NCI-H82 treated with DMSO at 0.1 percent for 48 hours (cell line): ENCODE data around the gene DLG4.
"Not testable (repeated sequence)": the region's sequence is repeated elsewhere in the genome, so short reads cannot be mapped to it uniquely, and the experiment has no call there.

Experiments used
- DNase-seq: peaks from one replicate; lab custom pipeline; 2025; ENCODE audit not compliant: unreplicated experiment; lab: John Stamatoyannopoulos, UW

Gene DLG4

DNA sequence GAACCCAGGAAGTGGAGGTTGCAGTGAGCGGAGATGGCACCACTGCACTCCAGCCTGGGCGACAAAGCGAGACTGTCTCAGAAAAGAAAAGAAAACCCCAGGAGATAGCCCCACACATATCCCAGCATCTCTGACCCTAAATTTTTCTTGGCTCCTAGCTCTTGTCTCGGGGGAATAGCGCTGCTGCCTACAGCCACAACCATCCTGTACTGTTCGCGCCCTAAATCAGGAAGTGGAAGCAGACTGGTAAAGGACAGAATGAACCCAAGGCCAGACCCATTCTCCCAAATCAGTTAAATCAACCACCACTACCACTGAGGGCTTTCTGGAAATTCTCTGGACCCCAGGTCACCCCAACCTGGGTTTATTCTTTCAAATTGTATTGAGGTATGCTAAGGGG, 30.2 kb upstream of the DLG4 start:
- no peak for DNase-seq

DNA sequence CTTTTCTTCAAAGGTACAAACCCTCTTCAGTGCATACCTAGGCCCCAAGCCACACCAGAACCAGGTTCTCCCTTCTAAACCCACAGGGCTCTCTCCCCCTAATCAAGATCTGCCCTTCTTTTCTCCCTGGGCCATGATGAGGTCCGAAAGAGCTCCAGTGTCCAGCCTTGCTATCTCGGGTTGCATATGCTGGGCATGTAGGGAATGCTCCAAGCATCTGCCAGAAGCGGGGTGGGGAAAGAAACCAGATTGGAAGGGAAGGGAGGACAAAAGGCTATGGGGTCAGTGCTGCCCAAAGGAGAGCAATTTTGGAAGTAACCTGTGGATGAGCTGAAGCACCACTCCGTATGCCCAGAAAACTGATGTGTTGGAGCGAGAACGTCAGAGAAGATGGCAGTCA, 29.6 kb upstream of the DLG4 start:
- DNase-seq: no peak

DNA sequence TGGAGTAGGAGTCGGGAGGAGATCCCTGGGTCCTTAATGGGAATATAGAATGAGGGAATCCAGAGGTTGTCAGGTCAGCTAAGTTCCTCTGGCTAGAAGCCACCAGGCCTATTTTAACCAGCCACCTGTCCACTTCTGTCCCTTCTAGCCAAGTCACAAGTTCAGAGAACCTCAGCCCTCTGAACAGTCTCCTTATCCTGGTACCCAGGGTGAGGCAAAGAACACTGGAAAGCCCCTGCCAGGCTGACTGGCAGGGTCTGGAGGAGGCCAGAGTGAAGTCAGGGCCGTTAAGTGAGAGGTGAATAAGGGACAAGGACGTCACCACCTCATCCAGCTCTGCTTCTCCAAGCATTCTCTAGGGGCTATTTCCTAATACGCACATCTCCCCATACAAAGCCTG, 29.2 kb upstream of the DLG4 start:
- DNase-seq: no peak

DNA sequence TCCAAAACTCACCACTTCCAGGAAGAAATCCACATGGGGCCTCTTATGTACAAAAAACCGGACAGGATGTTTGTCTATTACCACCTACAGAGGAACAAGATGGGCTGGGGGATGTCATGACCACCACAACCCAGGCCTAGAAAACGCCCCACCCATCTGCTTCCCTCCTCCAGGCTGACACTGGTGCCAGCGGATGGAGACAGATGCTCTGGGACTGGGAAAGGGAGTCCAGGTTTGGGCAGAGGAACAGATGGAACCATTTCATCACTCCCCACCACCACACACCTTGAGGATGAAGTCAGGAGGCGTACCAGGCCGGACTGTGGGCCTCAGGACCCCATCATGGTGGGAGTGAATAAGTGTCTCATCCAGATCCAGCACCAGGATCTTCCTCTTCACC, 27.1 kb upstream of the DLG4 start:
- no peak for DNase-seq

DNA sequence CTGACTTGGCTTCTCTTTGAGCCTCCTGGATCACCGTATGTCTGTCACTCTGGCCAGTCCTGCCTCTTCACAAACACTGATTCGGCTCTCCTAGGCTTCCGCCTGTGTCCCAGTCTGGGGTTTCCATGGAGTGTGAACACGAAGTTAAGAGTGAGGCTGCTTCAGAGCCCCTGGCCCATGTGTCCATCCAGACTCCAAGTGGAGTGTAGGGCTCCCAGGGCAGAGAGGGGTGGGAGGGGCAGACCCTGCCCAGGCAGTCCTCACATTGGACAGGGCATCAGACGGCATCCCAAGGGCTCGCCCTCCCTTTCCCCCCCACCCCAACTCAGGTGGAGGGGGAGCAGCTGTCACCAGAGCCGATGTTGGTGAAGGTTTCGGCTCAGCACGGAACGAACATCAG, 24.2 kb upstream of the DLG4 start:
- not testable (repeated sequence) for DNase-seq

DNA sequence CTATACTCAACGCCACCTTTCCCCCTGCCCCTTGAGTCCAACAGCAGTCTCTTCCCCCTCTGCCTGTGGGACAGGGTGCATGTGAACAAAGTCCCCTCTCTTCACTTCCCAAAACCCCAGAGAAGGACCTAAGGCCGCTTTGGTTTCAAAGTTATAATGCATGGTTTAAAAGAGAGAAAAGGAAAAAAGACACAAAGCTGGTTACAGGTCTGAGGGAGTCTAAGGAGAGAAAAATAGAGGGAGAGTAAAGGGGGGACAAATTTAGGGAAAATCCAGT, 23.8 kb upstream of the DLG4 start:
- no peak for DNase-seq

DNA sequence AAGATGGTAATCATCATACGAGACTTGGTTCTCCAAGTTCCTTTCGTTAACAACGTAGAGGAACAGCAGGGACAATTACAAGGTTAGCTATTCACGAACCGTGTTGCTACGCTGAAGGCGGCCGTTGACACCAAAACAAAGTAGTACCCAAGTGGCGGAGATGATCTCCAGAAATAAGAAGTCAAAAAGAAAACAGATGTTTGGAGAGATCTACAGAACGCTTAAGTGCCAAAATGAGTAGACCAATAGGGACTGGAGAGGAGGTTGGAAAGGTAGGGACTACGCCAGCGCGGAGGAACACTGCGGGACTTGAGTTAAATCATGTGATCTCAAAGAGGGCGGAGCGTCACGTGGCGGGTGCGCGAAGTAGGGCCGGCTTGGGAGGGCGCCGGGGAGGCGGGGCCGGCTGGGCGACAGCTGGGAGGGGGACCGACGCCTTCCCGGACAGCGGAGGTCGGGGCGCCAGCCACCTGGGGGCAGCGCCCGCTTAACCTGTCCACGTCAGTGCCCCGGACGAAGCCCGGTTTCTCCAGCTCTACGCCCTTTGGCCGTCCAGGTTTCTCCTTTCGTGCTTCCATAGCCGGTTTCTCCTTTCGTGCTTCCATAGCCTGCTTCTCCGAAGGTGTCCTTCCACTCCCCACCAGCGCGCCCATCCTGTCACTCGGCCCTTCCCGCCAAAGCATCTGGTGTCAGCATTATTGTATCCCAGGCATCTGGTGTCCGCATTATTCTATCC, 23.2 kb upstream of the DLG4 start:
- peak; percentile 95 for DNase-seq

DNA sequence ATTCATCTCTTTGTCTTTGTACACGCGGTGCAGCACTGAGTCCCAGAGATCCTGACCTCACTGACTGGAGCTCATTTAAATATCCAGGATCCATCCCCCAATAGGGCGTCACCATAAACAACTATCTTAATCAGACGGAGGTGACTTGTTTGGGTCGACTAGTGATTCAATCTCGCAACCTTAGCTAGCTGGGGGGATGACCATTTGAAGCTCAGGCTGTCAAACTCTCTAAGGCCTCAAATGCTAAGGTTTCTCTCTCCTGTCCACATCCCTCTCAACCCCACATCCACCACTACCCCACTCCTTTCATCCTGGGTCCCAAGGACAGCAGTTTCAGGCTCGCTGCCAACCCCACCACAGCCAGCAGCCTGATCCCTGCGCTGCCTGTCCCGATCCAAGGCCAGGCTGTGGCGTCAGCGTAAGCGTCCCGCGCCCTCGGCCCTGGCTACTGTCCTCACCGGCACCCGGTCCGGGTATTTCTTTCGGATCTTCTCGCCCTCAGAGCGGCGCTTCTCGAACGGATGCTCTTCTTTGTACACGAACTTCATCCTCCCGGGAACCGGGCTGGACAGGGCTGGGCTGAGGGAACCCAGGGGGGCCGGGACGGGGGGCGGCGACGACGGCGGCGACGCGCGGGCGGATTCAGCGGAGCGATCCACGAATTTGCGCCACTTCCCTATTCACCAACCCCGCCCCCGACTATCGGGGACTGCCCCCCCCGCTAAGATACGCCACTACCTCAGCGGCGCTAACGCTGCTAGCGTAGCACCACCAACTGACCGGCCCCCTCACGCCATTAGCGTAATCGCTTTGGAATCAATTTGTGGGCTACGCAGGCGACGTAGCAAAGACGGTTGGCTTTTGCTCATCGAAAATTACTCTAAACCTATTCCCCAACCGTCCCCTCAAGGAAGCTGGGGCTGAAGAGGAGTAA, 22.4 kb upstream of the DLG4 start, which contains the start of gene GABARAP:
GABARAP (minus strand) TSS at position 667 of the 934 bp plus-strand sequence; CDS start at position 548, 119 bp downstream.
- DNase-seq: peak; percentile 87

DNA sequence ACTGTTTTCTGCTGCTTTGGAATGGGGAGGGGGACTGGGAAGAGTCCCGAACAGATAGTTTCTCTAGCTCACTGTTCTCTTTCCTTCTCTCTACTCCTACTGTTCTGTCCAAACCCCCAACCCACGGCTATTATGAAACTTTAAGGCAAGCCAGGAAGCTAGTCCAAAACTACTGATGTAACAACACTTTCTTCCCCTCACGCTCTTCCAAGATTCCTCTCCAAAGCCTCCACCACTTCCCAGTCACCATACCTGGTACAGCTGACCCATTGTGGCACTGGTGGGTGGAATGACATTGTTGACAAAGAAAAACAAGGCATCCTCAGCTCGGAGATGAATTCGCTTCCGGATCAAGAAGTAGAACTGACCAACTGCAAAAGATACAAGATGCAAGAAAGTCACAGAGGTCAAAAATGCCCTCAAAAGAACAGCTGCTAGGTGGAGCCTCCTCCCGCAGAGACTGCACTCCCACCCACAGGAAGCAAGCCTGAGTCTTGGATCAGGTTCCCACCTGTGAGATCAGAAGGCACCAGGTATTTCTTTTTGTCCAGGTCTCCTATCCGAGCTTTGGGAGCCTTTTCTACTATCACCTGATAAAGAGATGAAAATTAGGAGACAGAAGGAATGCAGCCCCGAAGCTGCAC, 21.6 kb upstream of the DLG4 start:
- DNase-seq: no peak

DNA sequence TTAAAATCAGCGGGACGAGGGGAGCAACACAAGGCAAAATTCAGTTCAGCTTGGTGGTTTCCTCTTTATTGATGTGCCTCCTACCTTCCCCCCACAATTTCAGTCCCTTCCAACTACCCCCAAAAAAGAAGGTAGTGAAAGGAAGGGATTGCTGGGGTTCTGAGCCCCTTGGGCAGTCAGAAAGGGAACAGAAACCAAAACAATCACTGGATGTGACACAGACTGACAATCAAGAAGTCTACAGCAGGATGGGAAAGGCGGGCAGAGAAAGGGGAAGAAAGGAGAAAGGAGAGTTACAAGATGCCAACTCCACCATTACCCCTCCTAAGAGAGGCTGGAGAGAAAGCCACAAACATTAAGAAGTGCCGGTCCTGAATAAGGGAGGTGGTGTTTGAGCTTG, 20.7 kb upstream of the DLG4 start:
- no peak for DNase-seq

DNA sequence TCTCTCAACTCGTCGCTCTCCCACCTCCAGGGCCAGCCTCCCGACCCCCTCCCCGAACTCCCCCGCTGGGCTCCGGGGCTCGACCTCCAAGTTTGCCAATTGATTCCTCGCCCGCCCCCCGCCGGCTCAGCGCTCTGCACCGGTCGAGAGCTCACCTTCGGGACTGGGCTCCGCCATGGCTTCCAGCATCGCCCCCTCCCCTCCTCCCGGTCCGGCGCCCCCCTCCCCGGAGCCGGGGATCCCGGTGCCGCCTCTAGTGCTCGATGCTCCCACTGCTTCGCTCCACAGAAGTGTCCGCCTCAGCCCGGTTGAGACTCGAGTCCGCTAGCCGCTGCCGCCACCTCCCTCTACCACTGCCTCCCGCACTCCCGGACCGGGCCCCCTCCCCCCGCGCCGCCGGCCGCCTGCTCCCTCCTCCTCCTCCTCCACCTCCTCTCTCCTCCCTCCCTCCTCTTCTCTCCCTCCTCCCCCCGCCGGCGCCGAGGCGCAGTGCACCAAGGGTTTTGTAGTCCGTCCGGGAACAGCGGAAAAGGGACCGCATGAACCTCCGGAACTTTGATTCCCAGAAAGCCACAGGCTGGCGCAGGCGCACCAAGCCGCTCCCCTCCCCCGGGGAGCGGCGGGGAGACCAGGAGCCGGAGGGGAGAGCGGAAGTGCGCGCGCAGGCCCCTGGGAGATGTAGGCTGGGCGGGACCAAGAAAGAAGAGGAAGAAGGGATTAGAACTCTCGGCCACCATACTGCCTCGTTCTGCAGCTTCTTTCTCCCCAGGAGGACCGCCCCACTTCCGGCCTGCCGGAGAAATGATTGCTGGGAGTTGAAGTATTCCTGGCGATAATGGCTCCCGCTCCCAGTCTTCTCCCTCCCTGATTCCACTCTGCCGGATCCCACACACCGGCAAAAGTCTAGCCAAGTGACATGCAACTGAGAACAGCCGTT, 19.7 kb upstream of the DLG4 start, which contains the start of gene PHF23:
PHF23 (minus strand) TSS at position 367 of the 937 bp plus-strand sequence; CDS start at position 189, 178 bp downstream.
- DNase-seq: peak; percentile 100

DNA sequence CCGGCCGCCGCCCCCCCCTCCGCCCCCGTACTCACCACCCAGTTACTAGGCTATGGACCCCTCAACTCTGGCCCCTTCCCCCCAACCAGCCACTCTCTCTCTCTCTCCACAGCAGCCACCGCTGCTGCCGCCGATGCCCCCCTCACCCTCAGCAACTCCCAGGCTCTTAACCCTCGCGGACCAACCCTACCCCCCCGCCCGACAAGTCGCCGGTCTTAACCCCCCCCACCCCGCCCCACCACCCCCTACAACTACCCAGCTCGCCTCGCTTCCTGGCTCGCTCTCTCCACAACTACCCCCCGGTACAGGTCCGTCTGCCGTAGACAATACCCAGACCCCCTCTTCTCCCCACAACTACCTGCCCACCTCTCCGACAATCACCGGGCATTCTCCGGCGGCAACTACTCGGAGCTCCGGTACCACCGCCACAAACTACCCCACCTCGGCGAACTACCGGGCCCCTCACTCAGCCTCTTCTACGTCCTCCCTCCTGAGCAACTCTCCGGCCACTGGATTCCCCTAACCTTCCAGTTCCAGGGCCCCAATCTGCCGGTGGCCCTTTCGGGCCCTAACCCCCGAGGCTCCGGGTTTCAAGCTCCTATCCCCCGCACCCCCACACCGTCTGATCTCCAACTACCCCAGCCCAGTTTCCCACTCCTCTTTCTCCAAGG, 18.9 kb upstream of the DLG4 start:
- DNase-seq: no peak

DNA sequence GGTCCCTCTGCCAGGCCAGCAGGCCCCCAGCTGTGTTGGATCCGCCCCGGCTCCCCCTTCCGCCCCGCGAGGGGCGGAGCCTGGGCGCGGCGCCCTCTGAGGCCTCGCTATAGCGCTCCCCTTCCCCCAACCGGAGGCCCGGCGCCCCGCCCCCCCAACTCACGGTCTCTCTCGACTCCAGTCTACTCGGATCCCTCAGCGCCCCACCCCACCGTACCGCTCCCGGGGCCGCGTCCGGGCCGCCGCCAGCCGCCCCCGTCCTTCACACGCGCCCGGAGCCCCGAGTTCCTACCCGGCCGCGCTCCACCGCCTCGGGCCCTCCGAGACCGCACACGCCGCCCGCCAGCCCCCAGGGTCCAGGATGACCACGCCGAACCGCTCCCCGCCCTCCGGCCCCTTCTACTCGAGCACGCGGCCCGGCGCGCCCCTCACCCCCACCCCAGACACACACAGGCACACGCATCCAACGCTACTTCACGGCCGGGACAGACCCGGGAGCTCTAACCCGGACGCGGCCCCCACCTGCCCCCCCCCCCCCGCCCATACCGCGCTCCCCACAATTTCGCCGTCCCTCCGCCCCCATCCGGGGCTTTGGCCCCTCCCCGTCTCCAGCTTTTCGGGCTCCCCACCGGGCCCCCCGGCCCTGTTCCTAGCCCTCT, 18.3 kb upstream of the DLG4 start:
- peak; percentile 52 for DNase-seq

DNA sequence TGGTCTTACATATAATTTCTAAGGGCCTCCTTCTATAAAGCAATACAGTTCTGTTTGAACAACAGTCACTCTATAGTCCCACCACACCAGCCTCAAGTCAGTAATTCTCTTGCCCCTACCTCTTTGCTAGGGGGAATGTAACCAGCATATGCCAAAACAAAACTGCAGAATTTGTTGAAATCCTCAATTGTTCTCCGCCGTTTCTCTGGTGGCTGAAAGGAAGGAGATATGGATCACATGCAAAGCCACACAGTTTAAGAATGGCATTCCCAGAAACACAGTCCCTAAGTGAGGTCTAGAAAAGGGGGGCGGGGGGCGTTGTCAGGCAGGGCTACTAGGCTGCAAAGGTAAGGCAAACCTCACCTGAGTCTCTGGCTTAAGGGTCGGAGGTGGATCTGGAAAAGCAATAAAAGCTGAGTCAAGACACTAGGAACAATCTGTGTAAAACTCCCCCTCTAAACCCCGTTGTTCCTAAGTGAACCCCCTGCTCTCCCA, 17.7 kb upstream of the DLG4 start:
- no peak for DNase-seq

DNA sequence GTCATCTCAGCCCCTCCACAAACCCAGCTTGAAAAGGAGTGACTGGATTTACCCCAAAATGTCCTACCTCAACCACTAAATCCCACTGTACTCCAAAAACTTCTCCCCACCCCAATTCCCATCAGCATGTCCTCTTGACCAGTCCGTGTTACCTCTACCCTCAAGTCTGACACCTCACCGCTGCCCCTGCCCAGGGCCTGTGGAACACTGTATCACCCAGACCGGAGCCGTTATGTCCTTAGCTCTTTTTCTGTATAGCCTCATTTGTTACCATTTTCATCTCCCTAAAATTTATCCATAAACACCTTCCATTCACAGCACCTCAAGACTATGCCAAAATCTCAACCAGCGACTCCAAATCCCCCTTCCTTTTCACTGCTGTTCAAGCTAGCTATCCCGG, 17.2 kb upstream of the DLG4 start:
- DNase-seq: no peak

DNA sequence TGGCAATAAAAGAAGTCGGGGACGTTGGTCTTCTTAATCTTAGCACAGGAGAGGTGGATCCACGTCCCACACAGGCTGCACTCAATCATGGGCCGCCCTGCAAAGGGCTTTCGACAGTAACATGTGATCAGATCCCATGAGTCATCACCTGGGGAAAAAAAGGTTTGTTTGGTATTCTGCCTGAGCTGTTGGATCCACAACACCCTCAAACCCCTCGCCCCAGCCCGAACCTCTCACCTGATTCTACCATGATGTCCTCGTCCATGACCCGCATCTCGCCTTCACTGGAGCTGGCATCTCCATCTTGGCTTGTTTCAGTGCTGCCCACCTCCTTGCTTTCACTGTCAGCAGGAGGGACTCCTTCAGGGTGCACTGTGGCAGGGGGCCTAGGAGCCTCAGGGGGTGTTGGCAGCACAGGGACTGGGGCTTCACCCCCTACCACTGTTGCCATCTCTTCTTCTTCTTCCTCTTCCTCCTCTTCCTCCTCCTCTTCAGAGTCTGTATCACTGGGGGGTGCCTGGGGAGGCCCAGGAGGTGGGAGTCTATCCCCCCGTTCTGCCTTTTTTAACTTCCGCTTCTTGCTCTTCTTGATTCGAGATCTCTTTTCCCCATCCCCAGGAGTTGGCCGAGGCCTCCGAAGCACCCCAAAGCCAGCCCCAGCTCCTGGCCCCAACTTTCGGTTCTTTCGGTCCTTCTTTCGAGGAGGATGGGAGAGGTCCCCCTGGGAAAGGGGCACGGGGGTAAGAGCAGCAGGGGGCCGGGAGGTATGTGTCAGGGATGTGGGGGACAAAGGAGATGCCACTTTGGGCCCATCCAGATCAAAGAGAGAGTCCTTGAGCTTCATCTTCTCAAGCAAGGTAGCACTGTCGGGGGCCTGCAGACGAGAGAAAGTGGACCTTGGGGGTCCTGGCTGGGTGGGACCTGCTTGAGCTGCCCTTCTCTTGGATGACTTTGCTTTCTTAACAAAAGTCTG, 16.3 kb upstream of the DLG4 start:
- no peak for DNase-seq

DNA sequence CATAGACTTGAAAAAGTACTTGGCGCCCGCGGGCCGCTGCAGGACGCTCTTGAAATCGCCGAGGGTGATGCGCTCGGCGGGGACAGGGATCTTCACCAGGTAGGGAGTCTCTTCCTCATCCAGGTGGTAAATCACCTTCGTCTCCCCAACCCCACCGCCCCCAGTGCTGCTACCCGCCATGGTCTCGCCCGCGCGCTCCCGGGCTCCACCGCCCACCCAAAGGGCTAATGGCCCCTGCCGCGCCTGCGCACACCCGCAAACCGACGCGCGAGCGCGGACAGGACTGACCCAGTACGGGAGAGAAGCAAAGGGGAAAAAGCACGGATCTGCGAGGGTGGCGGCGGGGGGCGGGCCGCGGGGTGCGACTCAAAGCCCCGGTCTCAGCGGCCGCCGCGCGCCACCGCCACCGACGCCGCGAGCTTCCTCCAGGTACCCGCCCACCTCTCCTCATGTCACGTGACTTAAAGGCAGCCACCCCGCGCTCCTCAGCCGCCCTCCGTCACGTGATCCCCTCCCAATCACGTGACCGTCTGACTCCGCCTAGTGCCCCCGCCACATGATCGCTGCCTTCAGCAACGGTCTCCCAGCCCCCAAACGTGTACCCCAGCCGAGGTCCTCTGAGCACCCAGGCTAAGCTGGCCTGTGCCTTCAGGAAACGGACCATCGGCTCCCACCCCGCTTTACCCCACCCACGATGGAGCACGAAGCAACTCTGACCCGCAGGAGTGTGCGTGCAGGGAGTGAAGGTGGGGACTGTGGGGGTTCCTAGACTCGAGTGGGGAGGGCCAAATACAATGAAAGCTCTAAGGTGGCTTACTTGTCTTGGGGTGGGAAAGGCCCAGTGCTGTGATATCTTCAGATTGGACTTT, 14.7 kb upstream of the DLG4 start, which contains the start of gene DVL2:
DVL2 (minus strand) TSS at position 435 of the 869 bp plus-strand sequence; CDS start at position 180, 255 bp downstream.
- peak; percentile 98 for DNase-seq
